Tibial nerve (tissue), 4 donors: ENCODE measurements around the gene IVD.

ENCODE experiments used
- EP300 ChIP-seq, 2 donors: sonication (generic); formaldehyde crosslinking; IDR thresholded peaks; one replicate each; pipeline ENCODE4 v1.6.1; 2017; ENCODE audit warnings: antibody characterized with exemption in 2 of 2, mild to moderate bottlenecking in 1 of 2
- POLR2A ChIP-seq, 2 donors: fragments of 450-650 bp; IDR thresholded peaks; one replicate each; pipeline ENCODE4 v1.6.1; 2017; ENCODE audit warnings: antibody characterized with exemption in 2 of 2, mild to moderate bottlenecking in 2 of 2, moderate library complexity in 2 of 2
- TF ChIP-seq, protein P1 (sequence below), 5 experiments: fragments of 200-600 bp in 3 of 5; fragments of 450-650 bp in 2 of 5; sonication (generic) in 3 of 5; IDR thresholded peaks; one replicate each; pipeline ENCODE4 v1.5.1; 2016 to 2019; ENCODE audit warnings: antibody characterized with exemption in 5 of 5, mild to moderate bottlenecking in 3 of 5, moderate library complexity in 2 of 5

GRCh38 chr15:40410476-40410875 is 4.9 kb downstream of the IVD start:
- TF ChIP-seq POLR2A (IDR thresholded peaks at IDR 0.05) (no peak), EP300 (IDR thresholded peaks at IDR 0.05) (no peak)
- TF ChIP-seq, protein P1, sequence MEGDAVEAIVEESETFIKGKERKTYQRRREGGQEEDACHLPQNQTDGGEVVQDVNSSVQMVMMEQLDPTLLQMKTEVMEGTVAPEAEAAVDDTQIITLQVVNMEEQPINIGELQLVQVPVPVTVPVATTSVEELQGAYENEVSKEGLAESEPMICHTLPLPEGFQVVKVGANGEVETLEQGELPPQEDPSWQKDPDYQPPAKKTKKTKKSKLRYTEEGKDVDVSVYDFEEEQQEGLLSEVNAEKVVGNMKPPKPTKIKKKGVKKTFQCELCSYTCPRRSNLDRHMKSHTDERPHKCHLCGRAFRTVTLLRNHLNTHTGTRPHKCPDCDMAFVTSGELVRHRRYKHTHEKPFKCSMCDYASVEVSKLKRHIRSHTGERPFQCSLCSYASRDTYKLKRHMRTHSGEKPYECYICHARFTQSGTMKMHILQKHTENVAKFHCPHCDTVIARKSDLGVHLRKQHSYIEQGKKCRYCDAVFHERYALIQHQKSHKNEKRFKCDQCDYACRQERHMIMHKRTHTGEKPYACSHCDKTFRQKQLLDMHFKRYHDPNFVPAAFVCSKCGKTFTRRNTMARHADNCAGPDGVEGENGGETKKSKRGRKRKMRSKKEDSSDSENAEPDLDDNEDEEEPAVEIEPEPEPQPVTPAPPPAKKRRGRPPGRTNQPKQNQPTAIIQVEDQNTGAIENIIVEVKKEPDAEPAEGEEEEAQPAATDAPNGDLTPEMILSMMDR (IDR thresholded peaks at IDR 0.05): no peak
